C4-2B (cell line): Measurements from ENCODE around the gene PLCB3.

ENCODE experiments used
- H3K27ac ChIP-seq: fragments of 450-650 bp; 2 replicates; pipeline ENCODE4 v1.5.1; 2017
- CTCF ChIP-seq: fragments of 450-650 bp; conservative IDR thresholded peaks from 2 replicates; pipeline ENCODE4 v1.5.1; 2017; ENCODE audit warnings: mild to moderate bottlenecking
- ZFX ChIP-seq: fragments of 450-650 bp; IDR thresholded peaks from 2 replicates; pipeline ENCODE4 v1.6.1; 2017

Gene PLCB3

GRCh38 chr11:64317961-64318765, 66.8 kb downstream of the PLCB3 start, which contains the start of gene PRDX5:
Gene PRDX5 (plus strand): TSS chr11:64318121. CDS start chr11:64318216, 95 bp downstream.
- H3K27ac ChIP-seq, result peak within 1 kb of the TSS; percentile 95
- TF ChIP-seq CTCF (no peak), ZFX (no peak)
